HG03095 (cell line): Measurements from ENCODE around the gene TGFA.

Experiments used
- ATAC-seq: cut with Tn5 transposase; IDR thresholded peaks from one replicate; pipeline ENCODE4 v1.9.1; 2021; ENCODE audit warnings: moderate library complexity; ENCODE audit not compliant: unreplicated experiment

TGFA gene

DNA sequence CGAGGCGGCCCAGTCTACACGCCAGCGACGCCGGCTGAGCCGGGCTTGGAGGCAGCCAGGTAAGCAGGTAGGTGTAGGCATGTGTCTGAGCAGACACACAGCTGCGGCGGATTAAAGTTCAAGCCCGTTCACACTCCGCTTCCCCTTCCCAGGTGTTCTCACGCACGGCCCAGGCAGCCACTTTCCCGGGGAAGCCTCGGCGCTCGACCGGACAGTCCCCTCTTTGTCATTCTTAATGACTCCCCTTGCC is 367 bp downstream of the TGFA start:
- no peak for ATAC-seq

DNA sequence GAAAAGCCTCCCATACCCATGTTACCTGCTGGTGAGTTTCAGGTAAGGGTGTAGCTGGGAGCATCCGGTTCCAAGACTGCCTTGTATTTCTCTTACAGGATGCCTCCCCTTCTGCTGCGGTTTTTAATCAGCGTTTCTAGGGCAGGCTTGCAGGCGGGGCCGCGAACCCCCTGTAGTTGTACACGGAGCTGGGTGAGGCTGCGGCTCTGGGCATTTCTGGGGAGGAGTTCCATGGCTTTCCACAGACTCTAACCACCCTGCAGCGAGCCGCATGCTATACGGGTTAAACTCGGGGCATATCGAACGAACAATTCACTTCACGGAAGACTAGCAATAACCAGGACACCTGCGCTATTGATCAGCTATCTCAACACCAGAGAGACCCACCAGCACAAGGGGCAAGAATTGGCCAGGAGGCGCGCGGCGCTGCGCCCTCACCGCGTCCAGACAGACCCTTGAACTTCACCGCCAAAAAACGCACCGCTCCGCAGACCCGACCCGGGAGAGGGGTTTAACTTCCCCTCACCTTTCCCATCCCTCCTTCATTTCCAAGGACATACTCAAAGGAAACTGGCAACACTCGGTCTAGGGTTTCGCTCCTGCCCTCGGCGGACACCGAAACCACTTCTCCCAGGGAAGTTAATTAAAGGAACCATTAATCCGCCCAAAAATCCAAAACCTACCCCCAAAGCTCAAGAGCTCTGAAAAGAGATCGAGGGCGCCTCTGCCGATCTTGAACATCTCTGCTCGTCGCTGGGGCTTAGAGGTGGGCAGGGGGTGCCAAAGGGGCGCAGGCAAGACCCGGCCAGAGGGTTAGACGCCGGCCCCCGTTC is 909 bp downstream of the TGFA start:
- ATAC-seq = no peak

DNA sequence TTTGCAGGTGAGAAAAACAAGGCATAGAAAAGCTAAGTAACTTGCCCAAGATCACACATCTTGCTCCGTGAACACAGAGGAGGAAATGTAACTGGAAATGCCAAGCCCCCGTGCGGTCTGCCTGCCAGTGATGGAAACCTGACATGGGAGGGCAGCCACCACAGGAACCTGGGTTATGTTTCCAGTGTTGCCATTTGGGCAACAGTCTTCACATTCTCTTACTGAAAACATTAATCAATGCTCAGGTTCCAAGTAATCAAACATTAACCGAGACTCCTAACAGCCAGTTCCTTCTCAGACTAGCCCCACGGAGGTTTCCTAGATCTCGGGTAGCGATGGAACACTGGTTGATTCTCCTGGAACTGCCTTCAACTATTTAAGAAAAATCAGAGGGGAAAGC is 2.5 kb downstream of the TGFA start:
- no peak for ATAC-seq

DNA sequence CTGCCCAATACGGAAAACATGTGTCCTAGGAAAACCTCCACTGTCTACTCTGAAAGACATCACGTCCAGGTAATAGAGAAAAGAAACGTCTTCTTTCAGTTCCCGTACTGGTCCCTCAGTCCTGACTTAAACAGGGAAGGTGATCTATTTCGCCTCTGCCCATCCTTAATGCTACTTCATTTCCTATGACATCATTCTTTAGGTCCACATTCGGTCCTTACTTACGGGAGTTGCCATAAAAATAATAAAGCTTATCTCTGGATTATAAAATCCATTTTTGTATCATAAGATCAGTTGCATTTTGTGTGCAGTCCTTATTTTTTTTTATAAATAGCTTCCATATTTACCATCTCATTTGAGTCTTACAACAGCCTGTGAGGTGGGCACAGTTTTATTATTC is 3.7 kb downstream of the TGFA start:
- no peak for ATAC-seq

DNA sequence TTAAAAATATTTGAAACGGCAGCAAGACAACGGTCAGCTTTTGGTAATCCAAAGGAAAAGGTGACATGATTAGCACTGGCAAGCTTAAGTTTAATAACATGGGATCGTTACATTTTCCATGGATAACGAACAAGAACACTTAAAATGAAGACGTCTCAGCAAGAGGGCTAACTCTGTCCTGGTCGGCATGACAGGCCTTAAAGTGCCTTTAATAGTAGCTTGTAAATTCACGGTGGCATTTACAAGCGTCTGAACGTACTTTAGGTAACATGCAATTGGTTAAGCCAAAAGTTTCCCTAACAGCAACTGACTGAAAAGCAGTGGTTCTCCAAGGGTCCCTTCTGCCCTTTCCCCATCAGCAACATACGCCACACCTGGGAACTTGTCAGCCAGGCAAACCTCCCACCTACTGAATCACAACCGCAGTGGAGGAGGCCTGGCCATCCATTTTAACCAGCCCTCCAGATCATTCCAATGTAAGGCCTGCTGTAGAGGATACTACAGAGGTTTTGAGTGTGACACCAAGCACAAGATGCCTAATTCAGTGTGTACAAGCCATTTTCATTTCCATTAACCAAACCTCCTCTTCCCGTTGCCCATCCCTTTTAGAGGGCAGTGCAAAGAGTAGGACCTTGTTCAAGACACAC is 4.4 kb downstream of the TGFA start:
- ATAC-seq = no peak

DNA sequence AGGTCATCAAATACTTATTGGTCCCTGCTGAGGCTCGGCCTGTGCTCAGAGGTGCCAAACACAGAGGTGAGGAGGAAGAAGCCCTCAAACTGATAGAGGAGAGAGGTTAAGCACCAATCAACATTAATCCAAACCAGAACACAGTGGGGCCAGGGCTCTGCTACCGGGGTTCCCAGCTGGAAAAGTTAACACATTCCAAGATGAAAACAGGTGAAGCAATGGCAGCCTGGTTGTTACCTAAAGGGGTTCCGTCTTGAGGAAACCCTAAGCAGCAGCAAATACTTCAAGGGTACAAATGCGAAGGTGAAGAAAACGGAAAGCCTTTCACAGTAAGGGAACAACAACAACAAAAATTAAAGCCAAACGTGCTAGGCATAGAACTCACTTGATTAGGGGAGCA is 5.4 kb downstream of the TGFA start:
- no peak for ATAC-seq

DNA sequence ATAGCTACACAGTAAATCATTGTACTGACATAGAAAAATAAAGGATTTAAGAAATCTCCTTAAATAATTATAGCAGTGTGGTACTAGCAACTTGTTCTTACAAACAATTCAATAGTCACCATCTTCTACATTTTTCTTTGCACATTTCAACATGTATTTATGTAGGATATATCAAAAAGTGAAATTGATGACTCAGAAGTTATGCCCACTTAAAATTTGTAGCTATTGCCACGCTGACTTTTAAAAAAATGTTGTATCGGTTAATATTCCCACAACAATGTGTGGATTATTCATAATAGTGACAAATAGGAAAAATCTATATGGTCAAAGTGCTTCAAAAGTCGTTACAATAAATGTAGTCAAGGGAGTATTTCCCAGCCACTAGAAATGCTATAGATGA is 6.7 kb downstream of the TGFA start:
- ATAC-seq = no peak

DNA sequence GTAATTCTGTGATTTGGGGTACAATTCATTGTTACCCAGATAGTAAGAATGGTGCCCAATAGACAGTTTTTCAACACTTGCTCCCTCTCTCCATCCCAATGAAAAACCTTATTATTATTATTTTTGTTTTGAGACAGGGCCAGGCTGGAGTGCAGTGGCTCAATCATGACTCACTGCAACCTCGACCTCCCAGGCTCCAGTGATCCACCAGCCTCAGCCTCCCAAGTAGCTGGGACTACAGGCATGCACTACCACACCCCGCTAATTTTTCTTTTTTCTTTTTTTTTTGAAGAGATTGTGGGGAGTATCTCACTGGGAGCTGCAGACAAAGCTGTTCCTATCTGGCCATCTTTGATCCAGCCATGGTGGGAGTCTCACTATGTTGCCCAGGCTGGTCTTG is 7.2 kb downstream of the TGFA start:
- no peak for ATAC-seq

DNA sequence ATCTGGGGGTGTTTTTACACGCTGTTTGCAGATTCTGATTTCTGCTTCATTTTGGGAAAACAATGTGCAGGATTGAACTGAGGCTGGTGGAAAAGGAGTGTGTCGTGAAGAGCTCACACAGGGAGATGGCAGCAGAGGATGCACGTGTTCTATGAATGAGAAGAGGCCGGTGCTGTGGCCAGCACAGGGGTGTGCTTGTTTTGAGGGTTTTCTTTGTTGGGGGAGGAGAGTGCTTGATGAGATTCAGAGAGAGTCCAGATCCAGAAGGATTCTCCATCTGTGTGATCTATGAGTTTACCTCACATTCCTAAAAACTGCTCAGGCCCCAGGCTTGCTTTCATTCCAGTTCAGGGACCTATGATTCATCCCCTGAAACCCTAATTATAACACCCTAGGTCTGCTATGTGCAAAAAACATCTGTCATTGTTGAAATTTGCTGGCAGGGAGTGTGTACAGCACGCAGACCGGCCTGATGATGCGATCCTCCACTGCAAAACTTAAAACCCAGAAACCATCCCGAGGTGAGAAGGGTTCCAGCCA is 12.1 kb downstream of the TGFA start:
- no peak for ATAC-seq

DNA sequence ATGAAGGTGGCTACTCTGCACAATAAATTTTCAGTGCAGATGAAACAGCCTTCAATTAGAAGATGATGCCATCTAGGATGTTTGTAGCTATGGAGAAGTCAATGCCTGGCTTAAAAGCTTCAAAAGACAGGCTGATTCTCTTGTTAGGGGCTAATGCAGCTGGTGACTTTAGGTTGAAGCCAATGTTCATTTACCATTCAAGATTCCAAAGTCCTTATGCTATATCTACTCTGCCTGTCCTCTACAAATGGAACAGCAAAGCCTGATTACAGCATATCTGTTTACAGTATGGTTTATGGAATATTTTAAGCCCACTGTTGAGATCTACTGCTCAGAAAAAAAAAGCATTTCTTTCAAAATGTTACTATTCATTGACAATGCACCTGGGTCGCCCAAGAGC is 15.8 kb downstream of the TGFA start:
- ATAC-seq = no peak

DNA sequence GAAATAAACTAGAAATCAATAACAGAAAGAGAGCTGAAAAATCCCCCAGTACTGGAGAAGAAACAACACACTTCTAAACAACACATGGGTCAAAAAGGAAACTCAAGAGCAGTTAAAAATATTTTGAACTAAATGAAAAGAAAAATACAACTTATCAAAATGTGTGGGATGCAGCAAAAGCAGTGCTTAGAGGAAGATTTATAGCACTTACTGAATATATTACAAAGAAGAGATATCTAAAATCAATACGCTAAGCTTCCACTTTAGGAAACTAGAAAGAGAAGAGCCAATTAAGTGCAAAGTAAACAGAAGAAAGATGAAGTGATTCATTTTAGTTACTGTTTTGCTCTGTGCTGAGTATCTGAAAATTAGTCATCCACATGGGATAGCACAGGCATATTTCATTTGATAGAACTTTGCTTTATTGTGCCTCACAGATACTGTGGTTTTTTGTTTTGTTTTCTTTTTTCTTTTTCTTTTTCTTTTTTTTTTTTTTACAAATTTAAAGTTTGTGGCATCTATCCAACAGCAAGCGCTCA is 17.0 kb downstream of the TGFA start:
- no peak for ATAC-seq

DNA sequence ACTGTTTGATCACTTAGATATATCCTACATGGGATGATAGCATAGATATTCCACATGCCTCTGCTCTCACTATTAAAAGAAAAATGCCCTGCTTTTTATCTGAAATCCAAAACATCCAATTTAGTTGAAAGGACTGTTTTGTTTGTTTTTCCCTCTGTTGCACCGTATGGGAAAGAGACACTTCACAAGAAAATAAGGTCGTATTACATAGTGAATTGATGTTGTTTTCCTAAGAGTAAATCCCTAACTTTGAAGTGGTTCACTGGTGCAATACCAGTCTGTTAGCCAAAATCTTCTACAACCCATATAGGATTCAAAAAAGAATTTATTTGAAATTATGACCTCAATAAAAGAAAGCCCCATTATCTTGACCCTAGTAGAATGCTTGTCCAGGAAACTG is 18.1 kb downstream of the TGFA start:
- no peak for ATAC-seq

DNA sequence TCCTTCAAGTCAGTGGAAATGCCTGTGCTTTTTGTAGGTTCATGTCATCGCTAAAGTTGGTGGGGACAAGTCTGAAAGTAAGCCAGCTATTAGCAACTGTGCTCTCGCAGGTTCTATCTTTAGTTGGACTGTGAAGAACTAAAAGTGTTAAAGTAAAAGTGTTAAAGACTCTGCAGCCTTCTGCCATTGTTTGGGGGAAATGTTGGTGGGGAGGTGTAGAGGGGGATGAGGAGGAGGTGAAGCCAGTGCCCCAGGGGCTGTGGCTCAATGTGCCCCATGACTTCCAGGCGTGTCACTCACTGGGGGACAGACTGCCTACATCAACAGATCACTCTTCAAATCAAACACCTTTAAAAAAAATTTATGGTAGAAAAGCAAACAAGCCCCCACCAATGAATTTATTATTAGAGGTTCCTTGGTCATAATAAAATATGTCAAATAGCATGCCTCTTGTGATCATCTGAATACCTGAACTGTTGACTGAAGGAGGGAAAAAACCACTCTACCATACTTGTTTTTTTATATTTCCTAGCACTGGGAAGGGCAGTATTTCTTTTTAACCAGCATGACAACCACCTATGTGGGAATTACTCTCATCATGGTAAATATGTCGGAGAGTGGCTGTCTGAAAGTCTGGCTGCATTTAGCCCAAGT is 19.3 kb downstream of the TGFA start:
- no peak for ATAC-seq

DNA sequence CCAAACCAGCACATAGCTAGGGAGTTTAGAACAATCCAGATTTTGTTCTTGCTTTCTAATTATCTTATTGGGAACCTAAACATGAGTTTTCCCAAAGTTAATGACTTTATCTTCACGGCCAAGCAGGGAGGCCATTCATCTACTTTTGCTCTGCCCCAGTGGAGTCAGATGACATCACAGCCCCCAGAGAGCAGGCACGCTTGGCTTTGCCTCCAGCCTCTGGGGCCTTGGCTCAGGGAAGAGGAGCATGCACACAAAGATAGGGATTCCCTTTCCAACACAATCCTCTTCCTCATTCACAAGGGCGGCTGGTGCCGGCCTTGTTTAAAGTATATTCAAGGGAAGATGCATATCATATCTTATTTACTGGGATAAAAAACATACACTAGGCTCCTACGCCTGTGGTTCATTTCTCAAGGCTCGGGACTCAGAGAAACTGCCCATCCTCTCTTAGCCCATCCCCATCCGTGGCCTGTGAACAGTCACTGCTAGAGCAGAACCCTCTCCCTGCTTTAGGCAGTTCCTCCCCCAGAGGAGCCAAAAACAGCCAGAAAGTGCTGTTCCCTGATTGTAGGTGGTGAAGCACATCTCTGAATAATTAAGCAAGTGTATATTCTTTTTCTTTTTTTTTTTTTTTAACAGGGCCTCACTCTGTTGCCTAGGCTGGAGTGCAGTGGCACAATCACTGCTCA is 21.2 kb downstream of the TGFA start:
- ATAC-seq = no peak

DNA sequence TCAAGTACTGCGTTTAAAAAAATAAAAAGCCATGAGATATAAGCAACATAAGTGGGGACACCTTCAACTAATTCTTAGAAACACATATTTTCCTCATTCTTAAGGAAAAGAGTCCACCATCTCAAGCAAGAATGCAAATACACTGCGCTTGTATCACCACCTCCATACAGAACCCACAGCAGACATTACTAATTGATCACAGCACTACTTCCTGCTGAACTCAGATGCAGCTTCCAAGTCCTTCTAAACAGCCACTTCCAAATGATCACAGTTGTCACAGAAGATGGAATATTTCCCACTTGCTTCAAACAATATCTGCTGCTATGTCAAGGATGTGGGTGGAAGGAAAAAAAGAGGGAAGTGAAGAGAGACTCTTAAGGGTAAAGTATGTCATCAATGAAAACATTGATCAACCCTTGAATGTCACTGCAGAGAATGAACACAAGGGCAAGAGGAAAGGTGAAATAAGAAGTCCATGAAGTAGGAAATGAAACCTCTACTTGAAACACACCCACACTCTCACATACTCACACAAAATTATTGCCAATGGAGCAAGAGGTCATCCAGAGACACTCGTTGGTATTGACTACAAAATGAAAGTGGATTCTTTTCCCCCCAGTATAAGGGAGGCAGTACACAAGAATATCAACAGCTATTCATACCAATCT is 22.1 kb downstream of the TGFA start:
- ATAC-seq = no peak

DNA sequence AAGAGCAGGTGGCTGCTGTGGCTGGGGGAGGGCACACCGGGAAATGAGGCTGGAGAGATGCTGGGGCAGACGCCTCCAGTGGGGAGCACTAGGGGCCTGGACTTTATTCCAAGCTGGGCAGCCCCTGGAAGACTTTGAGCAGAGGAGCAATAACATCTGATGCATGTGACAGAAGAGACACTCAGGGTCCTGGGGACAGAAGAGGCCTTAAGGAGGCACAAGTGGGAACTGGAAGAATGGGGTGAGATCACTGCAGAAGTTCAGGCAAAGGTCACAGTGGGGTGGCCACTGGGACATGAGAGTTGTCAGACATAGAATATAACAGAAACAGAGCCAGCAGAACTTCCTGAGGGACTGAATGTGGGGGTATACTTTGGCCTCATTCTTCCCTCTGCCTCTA is 24.0 kb downstream of the TGFA start:
- no peak for ATAC-seq

DNA sequence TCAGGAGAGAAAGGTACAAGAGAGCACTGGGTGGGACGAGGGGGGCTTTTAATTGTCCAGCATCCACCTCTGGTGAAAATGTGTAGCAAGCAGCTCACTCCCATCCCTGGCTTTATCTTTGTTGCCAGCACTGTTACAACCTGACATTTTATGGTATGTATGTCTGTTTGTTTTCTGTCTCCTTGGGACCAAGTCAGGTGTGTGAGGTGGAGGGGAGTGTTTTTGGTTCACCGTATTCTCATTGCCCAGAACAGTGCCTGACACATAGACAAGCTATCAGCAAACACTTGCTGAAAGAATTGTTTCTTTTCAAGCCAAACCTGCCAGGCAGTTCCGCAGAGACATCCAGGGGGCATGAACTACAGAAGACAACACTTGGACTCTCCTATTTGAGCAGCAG is 24.7 kb downstream of the TGFA start:
- ATAC-seq = no peak

DNA sequence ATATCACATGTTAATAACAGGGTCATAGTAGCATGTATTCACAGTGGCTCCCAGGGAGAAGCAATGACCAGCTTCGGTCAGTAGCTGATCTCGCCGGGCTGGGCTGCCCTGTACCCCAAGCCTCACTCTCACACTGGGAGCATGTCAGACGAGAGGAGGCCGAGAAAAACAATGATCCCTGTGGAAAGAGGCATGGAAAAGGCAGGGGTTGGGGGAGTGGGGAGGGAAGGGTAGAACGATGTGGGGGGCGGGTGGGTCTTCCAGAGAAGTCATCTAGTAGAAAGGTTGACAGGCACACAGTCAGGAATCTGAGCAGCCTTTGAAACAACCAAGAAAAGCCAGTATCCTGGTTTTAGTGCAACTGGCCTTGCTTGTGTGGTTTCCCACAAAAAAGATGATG is 25.4 kb downstream of the TGFA start:
- no peak for ATAC-seq

DNA sequence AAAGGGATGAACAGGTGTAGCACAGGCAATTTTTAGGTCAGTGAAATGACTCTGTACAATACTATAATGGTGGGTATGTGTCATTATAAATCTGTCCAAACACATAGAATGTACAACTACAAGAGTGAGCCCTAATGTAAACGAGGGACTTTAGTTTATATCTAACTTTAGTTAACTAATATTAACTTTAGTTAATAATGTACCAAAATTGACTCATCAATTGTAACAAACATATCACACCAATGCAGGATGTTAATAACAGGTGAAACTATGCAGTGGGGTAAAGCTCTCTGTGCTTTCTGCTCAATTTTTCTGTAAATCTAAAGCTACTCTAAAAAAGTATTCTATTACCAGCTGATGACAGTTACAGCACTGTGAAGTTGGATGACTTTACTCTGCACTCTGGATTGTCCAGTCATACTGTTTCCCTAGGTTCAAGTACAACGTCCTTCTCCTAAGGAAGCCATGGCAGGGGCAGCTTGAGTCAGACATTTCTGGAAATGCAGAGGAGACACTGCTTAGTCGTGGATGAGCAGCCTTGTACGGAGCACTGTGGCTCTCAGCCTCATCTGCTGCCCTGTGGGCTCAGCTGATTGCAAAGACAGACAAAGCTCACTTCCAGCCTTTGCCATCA is 26.1 kb downstream of the TGFA start:
- ATAC-seq = no peak

DNA sequence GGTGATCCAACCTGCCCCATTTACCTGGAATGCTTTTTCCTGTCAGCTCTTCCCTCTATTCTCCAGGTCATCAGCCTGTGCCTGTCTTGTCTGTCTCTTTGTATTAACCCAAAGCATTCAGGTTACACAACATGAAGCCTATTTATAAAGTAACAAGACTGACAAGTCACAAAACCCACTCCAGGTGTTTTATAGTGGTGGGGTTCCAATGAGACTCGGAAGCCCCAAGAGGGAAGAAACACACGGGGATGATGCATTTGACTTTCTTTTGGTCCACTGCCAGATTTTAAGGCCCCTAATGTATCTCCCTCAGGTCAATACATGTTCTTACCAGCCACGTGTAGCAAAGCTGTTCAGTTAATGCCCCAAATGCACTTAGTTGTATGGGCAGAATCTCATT is 27.5 kb downstream of the TGFA start:
- ATAC-seq = no peak
